H9 (cell line): ENCODE data around the gene MUCL3. TPM values are rescaled to one million over a fixed set of nuclear protein-coding genes. Genes with fewer than 3 reads are reported as not detected.

Experiments
- DNase-seq: peaks from one replicate; pipeline ENCODE4 v3.0.0-alpha.2; 2017
- H2AFZ ChIP-seq: one replicate; pipeline ENCODE4 v1.6.1; 2013; ENCODE audit warnings: mild to moderate bottlenecking, low read length, control low read depth, moderate library complexity
- H2AK5ac ChIP-seq: 2 replicates; pipeline ENCODE4 v1.6.1; 2013; ENCODE audit warnings: low read length, control low read depth, mixed read lengths; ENCODE audit not compliant: insufficient read length
- H2BK120ac ChIP-seq: one replicate; pipeline ENCODE4 v1.6.1; 2013; ENCODE audit warnings: low read depth, mild to moderate bottlenecking, low read length, control low read depth, inconsistent platforms; ENCODE audit not compliant: poor library complexity, severe bottlenecking
- H2BK12ac ChIP-seq: 2 replicates; pipeline ENCODE4 v1.6.1; 2013; ENCODE audit warnings: low read length, control low read depth, mixed read lengths, low read depth; ENCODE audit not compliant: insufficient read length
- H2BK15ac ChIP-seq: 2 replicates; pipeline ENCODE4 v1.6.1; 2013; ENCODE audit warnings: low read depth, low read length, control low read depth
- H2BK20ac ChIP-seq: one replicate; pipeline ENCODE4 v1.6.1; 2013; ENCODE audit warnings: low read depth, mild to moderate bottlenecking, low read length, control low read depth, inconsistent platforms; ENCODE audit not compliant: poor library complexity, severe bottlenecking
- H2BK5ac ChIP-seq: 2 replicates; pipeline ENCODE4 v1.6.1; 2013; ENCODE audit warnings: low read length, control low read depth, mixed read lengths; ENCODE audit not compliant: insufficient read length
- H3K14ac ChIP-seq: 2 replicates; pipeline ENCODE4 v1.6.1; 2013; ENCODE audit warnings: low read length, control low read depth; ENCODE audit not compliant: insufficient read depth
- H3K18ac ChIP-seq: 2 replicates; pipeline ENCODE4 v1.6.1; 2013; ENCODE audit warnings: low read depth, mild to moderate bottlenecking, mixed read lengths, low read length, control low read depth; ENCODE audit not compliant: insufficient read length
- H3K23ac ChIP-seq: 2 replicates; pipeline ENCODE4 v1.6.1; 2013; ENCODE audit warnings: low read length, control low read depth, mixed read lengths, low read depth; ENCODE audit not compliant: insufficient read length
- H3K23me2 ChIP-seq: 2 replicates; pipeline ENCODE4 v1.6.1; 2013; ENCODE audit warnings: low read depth, mild to moderate bottlenecking, mixed read lengths, low read length, control low read depth; ENCODE audit not compliant: insufficient read length, poor library complexity, severe bottlenecking
- H3K27ac ChIP-seq: 2 replicates; pipeline ENCODE4 v1.5.1; 2013; ENCODE audit warnings: low read length, control low read depth, mixed read lengths, low read depth; ENCODE audit not compliant: insufficient read length
- H3K27me3 ChIP-seq: 2 replicates; pipeline ENCODE4 v1.6.1; 2013; ENCODE audit warnings: low read length, control low read depth, inconsistent platforms; ENCODE audit not compliant: insufficient read depth
- H3K4ac ChIP-seq: 2 replicates; pipeline ENCODE4 v1.6.1; 2013; ENCODE audit warnings: low read depth, mild to moderate bottlenecking, control low read depth, inconsistent platforms, low read length, moderate library complexity
- H3K4me1 ChIP-seq: 2 replicates; pipeline ENCODE4 v1.6.1; 2013; ENCODE audit warnings: low read length, control low read depth, inconsistent platforms; ENCODE audit not compliant: insufficient read depth
- H3K4me2 ChIP-seq: 2 replicates; pipeline ENCODE4 v1.6.1; 2013; ENCODE audit warnings: low read length, control low read depth, mixed read lengths; ENCODE audit not compliant: insufficient read length, insufficient read depth
- H3K56ac ChIP-seq: 2 replicates; pipeline ENCODE4 v1.6.1; 2013; ENCODE audit warnings: low read depth, mild to moderate bottlenecking, mixed read lengths, low read length, control low read depth; ENCODE audit not compliant: insufficient read length
- H3K79me1 ChIP-seq: 2 replicates; pipeline ENCODE4 v1.6.1; 2013; ENCODE audit warnings: low read depth, mild to moderate bottlenecking, moderate library complexity, low read length, control low read depth, inconsistent platforms; ENCODE audit not compliant: insufficient read depth, poor library complexity, severe bottlenecking
- H3K79me2 ChIP-seq: 2 replicates; pipeline ENCODE4 v1.6.1; 2013; ENCODE audit warnings: low read length, control low read depth, inconsistent platforms; ENCODE audit not compliant: insufficient read depth
- H3K9ac ChIP-seq: 2 replicates; pipeline ENCODE4 v1.6.1; 2013; ENCODE audit warnings: low read length, control low read depth, mixed read lengths; ENCODE audit not compliant: insufficient read length; ENCODE audit errors: extremely low read depth
- H3K9me3 ChIP-seq: one replicate; pipeline ENCODE4 v1.6.1; 2013; ENCODE audit warnings: low read depth, low read length, inconsistent platforms; ENCODE audit not compliant: control insufficient read depth
- H3T11ph ChIP-seq: one replicate; pipeline ENCODE4 v1.6.1; 2013; ENCODE audit warnings: mild to moderate bottlenecking, low read length, control low read depth, inconsistent platforms
- H4K20me1 ChIP-seq: one replicate; pipeline ENCODE4 v1.6.1; 2013; ENCODE audit not compliant: control insufficient read depth, insufficient read length, insufficient read depth
- H4K5ac ChIP-seq: 2 replicates; pipeline ENCODE4 v1.6.1; 2013; ENCODE audit warnings: low read depth, mild to moderate bottlenecking, mixed read lengths, low read length, control low read depth; ENCODE audit not compliant: insufficient read length
- H4K8ac ChIP-seq: replicated peaks from 2 replicates; pipeline ENCODE4 v1.6.1; 2013; ENCODE audit warnings: low read length, control low read depth, mixed read lengths, low read depth; ENCODE audit not compliant: insufficient read length
- H4K91ac ChIP-seq: 2 replicates; pipeline ENCODE4 v1.6.1; 2013; ENCODE audit warnings: low read depth, mild to moderate bottlenecking, moderate library complexity, mixed read lengths, low read length, control low read depth; ENCODE audit not compliant: insufficient read length
- H3K27ac Mint-ChIP-seq, 3 experiments: 2 replicates in 2 of 3; 3 replicates in 1 of 3; pipeline ENCODE4 v1.8.0; 2020 to 2021; ENCODE audit warnings: mixed read lengths in 3 of 3, mild to moderate bottlenecking in 1 of 3, moderate library complexity in 1 of 3
- H3K27me3 Mint-ChIP-seq: 2 replicates; pipeline ENCODE4 v1.8.0; 2021; ENCODE audit warnings: low read depth, mild to moderate bottlenecking, moderate library complexity, mixed read lengths
- H3K36me3 Mint-ChIP-seq, 3 experiments: 2 replicates in 2 of 3; 3 replicates in 1 of 3; pipeline ENCODE4 v1.8.0; 2020 to 2021; ENCODE audit warnings: low read depth in 3 of 3, mixed read lengths in 3 of 3; ENCODE audit not compliant: insufficient read depth in 1 of 3
- H3K4me1 Mint-ChIP-seq, 2 experiments: 2 replicates each; pipeline ENCODE4 v1.8.0; 2020; ENCODE audit warnings: mixed read lengths in 2 of 2
- H3K4me3 Mint-ChIP-seq, 2 experiments: 2 replicates in 1 of 2; 3 replicates in 1 of 2; pipeline ENCODE4 v1.8.0; 2020 to 2021; ENCODE audit warnings: mild to moderate bottlenecking in 2 of 2, mixed read lengths in 2 of 2, moderate library complexity in 1 of 2
- H3K9me3 Mint-ChIP-seq, 2 experiments: 2 replicates in 1 of 2; 3 replicates in 1 of 2; pipeline ENCODE4 v1.8.0; 2020; ENCODE audit warnings: mild to moderate bottlenecking in 2 of 2, mixed read lengths in 2 of 2, moderate library complexity in 1 of 2
- WGBS: extraction: QIAGEN DNeasy Blood & Tissue Kit; methylation state at CpG from one replicate; pipeline ENCODE4 v1.1.7; 2013; ENCODE audit warnings: missing lambda C conversion rate, low lambda C conversion rate, mixed read lengths; ENCODE audit not compliant: insufficient read length; ENCODE audit errors: extremely low coverage; 5-methylcytosine and 5-hydroxymethylcytosine counted together
- total RNA-seq: library from RNA; stranded (reverse); gene quantifications from 2 replicates; pipeline ENCODE4 v1.2.1, GENCODE V29; 2021
- TF ChIP-seq, protein P1 (sequence below): fragments of 200-600 bp; sonication (generic); conservative IDR thresholded peaks from 3 replicates; pipeline ENCODE4 v1.8.0; 2021; ENCODE audit warnings: antibody characterized with exemption, mild to moderate bottlenecking

The MUCL3 gene
- total RNA-seq, 1 experiment from 2014 or later = 0.15 TPM

GRCh38 chr6:30974490-30975252 lies 33.9 kb downstream of the MUCL3 start:
- Mint-ChIP-seq H3K4me3 (no peak overlapping the region), H3K27ac (no peak overlapping the region), H3K27me3 (peaks cover 3% of the 10 kb centered on the region; the same call in 1 of the 2 replicates), H3K4me1 (peaks cover 4 to 8% of the 10 kb centered on the region in 2 experiments; a peak in 2 of 4 replicates), H3K36me3 (no peaks in the 10 kb centered on the region), H3K9me3 (no peaks in the 10 kb centered on the region)
- Histone ChIP-seq H3K4ac (no peak overlapping the region), H2AK5ac (no peak overlapping the region), H3K27me3 (no peaks in the 10 kb centered on the region), H2BK5ac (no peak overlapping the region), H4K5ac (no peak overlapping the region), H3K23me2 (no peaks in the 10 kb centered on the region), H3K14ac (no peak overlapping the region), H3K79me1 (no peaks in the 10 kb centered on the region), H2BK20ac (no peak overlapping the region), H2BK12ac (no peak overlapping the region), H3K27ac (no peak overlapping the region), H3K23ac (no peak overlapping the region), H4K8ac (no peak overlapping the region), H2BK15ac (no peak overlapping the region), H4K20me1 (no peaks in the 10 kb centered on the region), H3K4me2 (no peak overlapping the region), H2BK120ac (no peak overlapping the region), H3K9ac (no peak overlapping the region), H3K9me3 (no peaks in the 10 kb centered on the region), H3K56ac (no peak overlapping the region), H3K79me2 (no peaks in the 10 kb centered on the region), H4K91ac (no peak overlapping the region), H3K18ac (no peak overlapping the region), H3K4me1 (no peaks in the 10 kb centered on the region; the same call in 1 of the 2 replicates), H2AFZ (no peak overlapping the region), H3T11ph (no peak overlapping the region)
- TF ChIP-seq, protein P1, sequence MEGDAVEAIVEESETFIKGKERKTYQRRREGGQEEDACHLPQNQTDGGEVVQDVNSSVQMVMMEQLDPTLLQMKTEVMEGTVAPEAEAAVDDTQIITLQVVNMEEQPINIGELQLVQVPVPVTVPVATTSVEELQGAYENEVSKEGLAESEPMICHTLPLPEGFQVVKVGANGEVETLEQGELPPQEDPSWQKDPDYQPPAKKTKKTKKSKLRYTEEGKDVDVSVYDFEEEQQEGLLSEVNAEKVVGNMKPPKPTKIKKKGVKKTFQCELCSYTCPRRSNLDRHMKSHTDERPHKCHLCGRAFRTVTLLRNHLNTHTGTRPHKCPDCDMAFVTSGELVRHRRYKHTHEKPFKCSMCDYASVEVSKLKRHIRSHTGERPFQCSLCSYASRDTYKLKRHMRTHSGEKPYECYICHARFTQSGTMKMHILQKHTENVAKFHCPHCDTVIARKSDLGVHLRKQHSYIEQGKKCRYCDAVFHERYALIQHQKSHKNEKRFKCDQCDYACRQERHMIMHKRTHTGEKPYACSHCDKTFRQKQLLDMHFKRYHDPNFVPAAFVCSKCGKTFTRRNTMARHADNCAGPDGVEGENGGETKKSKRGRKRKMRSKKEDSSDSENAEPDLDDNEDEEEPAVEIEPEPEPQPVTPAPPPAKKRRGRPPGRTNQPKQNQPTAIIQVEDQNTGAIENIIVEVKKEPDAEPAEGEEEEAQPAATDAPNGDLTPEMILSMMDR = peak; percentile 46; the same call in 1 of the 3 replicates
- WGBS = no CpG with 5 or more reads among the region's 4 CpGs
- no peak for DNase-seq
